Measurements from ENCODE around the gene CA11. TPM values are rescaled to one million over a fixed set of nuclear protein-coding genes. Genes with fewer than 3 reads are reported as not detected.

CA11 gene
- total RNA-seq, 1 experiment from 2014 or later, result 10.5 TPM

DNA sequence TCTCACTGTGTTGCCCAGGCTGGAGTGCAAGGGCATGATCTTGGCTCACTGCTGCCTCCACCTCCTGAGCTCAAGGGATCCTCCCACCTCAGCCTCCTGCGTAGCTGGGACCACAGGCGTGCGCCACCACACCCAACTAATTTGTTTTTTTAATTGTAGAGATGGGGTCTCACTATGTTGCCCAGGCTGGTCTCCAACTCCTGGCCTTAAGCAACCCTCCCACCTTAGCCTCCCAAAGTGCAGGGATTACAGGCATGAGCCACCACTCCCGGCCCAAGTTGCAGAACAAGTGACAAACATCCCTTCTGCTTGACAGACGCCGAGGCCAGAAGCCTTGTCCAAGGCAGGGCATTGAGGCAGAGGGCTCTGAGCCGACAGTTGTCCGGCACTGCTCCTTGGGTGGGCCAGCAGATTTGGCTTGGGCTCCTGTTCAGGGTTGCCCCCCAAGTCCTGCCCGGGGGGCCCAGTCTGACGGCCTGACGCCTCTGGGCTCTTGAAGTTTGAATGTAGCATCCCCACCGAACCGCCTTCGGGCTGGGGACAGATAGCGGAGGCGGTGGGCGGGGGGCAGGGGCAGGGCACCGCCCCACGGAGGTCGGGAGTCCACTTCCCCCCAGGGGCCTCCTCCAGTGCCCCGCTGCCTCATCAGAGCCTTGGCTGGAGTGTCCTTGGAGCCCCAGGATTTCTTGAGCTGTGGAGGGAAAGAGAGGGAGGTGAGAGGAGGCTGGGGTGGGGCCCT, 45.1 kb downstream of the CA11 start:
- H3K36me3 Mint-ChIP-seq (ENCODE audit: insufficient read depth, unreplicated experiment), result peaks cover 5% of the 10 kb centered on the region
- peak overlapping the region; percentile 68 for H3K4me3 Mint-ChIP-seq (ENCODE audit: unreplicated experiment)
- Histone ChIP-seq H3K27me3 (replicated peaks; ENCODE audit: control insufficient read depth, insufficient read depth, low read length) (no peaks in the 10 kb centered on the region), H3K4me3 (ENCODE audit: low read depth, low read length) (no peak overlapping the region), H3K36me3 (ENCODE audit: control insufficient read depth, insufficient read depth, low read length) (no peaks in the 10 kb centered on the region), H3K9me3 (no peaks in the 10 kb centered on the region), H3K4me1 (peaks cover 7% of the 10 kb centered on the region)
- no peaks in the 10 kb centered on the region for H3K9me3 Mint-ChIP-seq (ENCODE audit: unreplicated experiment)
- TF ChIP-seq, protein P1, sequence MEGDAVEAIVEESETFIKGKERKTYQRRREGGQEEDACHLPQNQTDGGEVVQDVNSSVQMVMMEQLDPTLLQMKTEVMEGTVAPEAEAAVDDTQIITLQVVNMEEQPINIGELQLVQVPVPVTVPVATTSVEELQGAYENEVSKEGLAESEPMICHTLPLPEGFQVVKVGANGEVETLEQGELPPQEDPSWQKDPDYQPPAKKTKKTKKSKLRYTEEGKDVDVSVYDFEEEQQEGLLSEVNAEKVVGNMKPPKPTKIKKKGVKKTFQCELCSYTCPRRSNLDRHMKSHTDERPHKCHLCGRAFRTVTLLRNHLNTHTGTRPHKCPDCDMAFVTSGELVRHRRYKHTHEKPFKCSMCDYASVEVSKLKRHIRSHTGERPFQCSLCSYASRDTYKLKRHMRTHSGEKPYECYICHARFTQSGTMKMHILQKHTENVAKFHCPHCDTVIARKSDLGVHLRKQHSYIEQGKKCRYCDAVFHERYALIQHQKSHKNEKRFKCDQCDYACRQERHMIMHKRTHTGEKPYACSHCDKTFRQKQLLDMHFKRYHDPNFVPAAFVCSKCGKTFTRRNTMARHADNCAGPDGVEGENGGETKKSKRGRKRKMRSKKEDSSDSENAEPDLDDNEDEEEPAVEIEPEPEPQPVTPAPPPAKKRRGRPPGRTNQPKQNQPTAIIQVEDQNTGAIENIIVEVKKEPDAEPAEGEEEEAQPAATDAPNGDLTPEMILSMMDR (IDR thresholded peaks at IDR 0.05; ENCODE audit: insufficient read depth in 1 of 2, low read depth in 1 of 2, low read length in 1 of 2, severe bottlenecking in 1 of 2, unreplicated experiment in 1 of 2), result no peak
- DNase-seq, result no peak
- H3K27ac Mint-ChIP-seq (ENCODE audit: unreplicated experiment), result no peak overlapping the region
- no TSS peak for BruUV-seq (replicated peaks)
- CTCF ChIA-PET, result interaction anchor here (0.7 to 0.8 kb wide), 2 partner anchors 12 to 209 kb away, joined by 3 to 4 read pairs; no protein-coding TSS in a partner anchor
- intact Hi-C loops (cut with micrococcal nuclease; ENCODE audit: unreplicated experiment), result no loop called here
- H3K4me1 Mint-ChIP-seq (ENCODE audit: low read depth, unreplicated experiment), result peaks cover 8% of the 10 kb centered on the region
- POLR2A ChIA-PET, result interaction anchor here (0.6 kb wide), 1 partner anchor 18 kb away, joined by 3 read pairs; the partner anchor contains the start of gene RPL18
- H3K27me3 Mint-ChIP-seq (ENCODE audit: insufficient read depth, unreplicated experiment), result no peaks in the 10 kb centered on the region

DNA sequence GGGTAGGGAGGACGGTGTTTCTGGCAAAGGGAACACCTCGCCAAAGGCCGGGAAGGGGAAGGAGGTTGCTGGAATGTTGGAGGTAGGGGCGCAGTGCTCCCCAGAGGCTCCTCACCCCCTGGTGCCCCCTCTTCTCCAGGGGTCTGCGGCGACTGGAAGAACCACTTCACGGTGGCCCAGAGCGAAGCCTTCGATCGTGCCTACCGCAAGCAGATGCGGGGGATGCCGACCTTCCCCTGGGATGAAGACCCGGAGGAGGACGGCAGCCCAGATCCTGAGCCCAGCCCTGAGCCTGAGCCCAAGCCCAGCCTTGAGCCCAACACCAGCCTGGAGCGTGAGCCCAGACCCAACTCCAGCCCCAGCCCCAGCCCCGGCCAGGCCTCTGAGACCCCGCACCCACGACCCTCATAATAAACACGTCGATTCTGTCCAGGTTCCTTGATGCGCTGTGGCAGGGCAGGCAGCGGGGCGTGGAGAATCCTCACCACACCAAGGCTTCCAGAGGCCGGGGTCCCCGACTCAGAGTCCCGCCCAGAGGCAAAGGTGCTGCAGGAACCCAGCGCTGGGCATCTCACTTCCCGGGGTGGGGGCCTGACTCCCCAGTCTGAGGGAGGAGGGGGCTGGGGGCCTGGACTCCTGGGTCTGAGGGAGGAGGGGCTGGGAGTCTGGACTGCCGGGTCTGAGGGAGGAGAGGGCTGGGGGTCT, 46.8 kb downstream of the CA11 start:
- H3K27ac Mint-ChIP-seq (ENCODE audit: unreplicated experiment), result no peak overlapping the region
- no peaks in the 10 kb centered on the region for H3K36me3 ChIP-seq (ENCODE audit: control insufficient read depth, insufficient read depth, low read length)
- H3K36me3 Mint-ChIP-seq (ENCODE audit: insufficient read depth, unreplicated experiment), result peaks cover 5% of the 10 kb centered on the region
- DNase-seq, result no peak
- H3K4me1 Mint-ChIP-seq (ENCODE audit: low read depth, unreplicated experiment), result peaks cover 8% of the 10 kb centered on the region
- H3K9me3 Mint-ChIP-seq (ENCODE audit: unreplicated experiment), result no peaks in the 10 kb centered on the region
- no peaks in the 10 kb centered on the region for H3K27me3 Mint-ChIP-seq (ENCODE audit: insufficient read depth, unreplicated experiment)
- no peaks in the 10 kb centered on the region for H3K9me3 ChIP-seq
- ChIA-PET POLR2A (no interaction called here), CTCF (no interaction called here)
- no TSS peak for BruUV-seq (replicated peaks)
- peaks cover 7% of the 10 kb centered on the region for H3K4me1 ChIP-seq
- no peaks in the 10 kb centered on the region for H3K27me3 ChIP-seq (replicated peaks; ENCODE audit: control insufficient read depth, insufficient read depth, low read length)
- TF ChIP-seq, protein P1 (IDR thresholded peaks at IDR 0.05; ENCODE audit: insufficient read depth in 1 of 2, low read depth in 1 of 2, low read length in 1 of 2, severe bottlenecking in 1 of 2, unreplicated experiment in 1 of 2), result no peak
- H3K4me3 Mint-ChIP-seq (ENCODE audit: unreplicated experiment), result no peak overlapping the region
- H3K4me3 ChIP-seq (ENCODE audit: low read depth, low read length), result no peak overlapping the region
- intact Hi-C loops (cut with micrococcal nuclease; ENCODE audit: unreplicated experiment), result no loop called here

DNA sequence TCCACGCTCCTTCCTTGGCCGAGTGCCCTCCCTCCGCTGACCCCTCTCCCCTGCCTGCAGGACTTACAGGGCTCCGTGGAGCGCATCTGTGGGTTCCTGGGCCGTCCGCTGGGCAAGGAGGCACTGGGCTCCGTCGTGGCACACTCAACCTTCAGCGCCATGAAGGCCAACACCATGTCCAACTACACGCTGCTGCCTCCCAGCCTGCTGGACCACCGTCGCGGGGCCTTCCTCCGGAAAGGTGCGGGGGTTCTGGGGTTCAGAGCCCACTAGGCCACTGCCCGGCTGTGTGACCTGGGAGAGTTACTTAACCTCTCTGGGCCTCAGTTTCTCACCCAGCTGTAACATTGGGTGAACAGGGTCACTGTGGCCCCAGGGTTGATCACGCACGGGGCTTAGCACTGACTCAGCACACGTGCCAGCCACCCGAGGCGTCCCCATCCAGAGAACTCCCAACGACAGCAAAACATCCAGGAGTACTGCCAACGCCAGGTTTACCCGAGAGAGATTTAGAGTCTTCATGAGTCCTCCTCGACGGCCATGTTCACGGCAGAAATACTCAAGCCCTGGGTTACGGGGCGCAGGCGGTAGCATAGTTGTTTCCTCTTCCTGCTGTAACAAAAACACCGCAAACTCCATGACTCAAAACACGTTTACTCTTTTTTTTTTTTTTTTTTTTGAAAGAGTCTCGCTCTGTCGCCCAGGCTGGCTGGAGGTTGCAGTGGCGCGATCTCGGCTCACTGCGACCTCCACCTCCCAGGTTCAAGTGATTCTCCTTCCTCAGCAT, 49.1 kb downstream of the CA11 start:
- no TSS peak for BruUV-seq (replicated peaks)
- intact Hi-C loops (cut with micrococcal nuclease; ENCODE audit: unreplicated experiment), result no loop called here
- Histone ChIP-seq H3K36me3 (ENCODE audit: control insufficient read depth, insufficient read depth, low read length) (no peaks in the 10 kb centered on the region), H3K9me3 (no peaks in the 10 kb centered on the region), H3K4me3 (ENCODE audit: low read depth, low read length) (no peak overlapping the region), H3K4me1 (peaks cover 2% of the 10 kb centered on the region), H3K27me3 (replicated peaks; ENCODE audit: control insufficient read depth, insufficient read depth, low read length) (no peaks in the 10 kb centered on the region)
- POLR2A ChIA-PET, result no interaction called here
- Mint-ChIP-seq H3K27me3 (ENCODE audit: insufficient read depth, unreplicated experiment) (no peaks in the 10 kb centered on the region), H3K4me1 (ENCODE audit: low read depth, unreplicated experiment) (peaks cover 2% of the 10 kb centered on the region), H3K4me3 (ENCODE audit: unreplicated experiment) (no peak overlapping the region), H3K9me3 (ENCODE audit: unreplicated experiment) (no peaks in the 10 kb centered on the region), H3K36me3 (ENCODE audit: insufficient read depth, unreplicated experiment) (peaks cover 5% of the 10 kb centered on the region), H3K27ac (ENCODE audit: unreplicated experiment) (no peak overlapping the region)
- TF ChIP-seq, protein P1 (IDR thresholded peaks at IDR 0.05; ENCODE audit: insufficient read depth in 1 of 2, low read depth in 1 of 2, low read length in 1 of 2, severe bottlenecking in 1 of 2, unreplicated experiment in 1 of 2), result no peak
- no peak for DNase-seq
- CTCF ChIA-PET, result no interaction called here
